Ovary (tissue), 3 donors: ENCODE results near the gene ACYP2.

Experiments
- CTCF ChIP-seq, 3 donors: fragments of 450-650 bp in 2 of 3; fragments of 200-600 bp in 1 of 3; IDR thresholded peaks; one replicate each; pipeline versions ENCODE4 v1.5.1 to v1.8.0; 2016 to 2022; ENCODE audit warnings: antibody characterized with exemption in 3 of 3, mild to moderate bottlenecking in 1 of 3
- POLR2A ChIP-seq: fragments of 450-650 bp; IDR thresholded peaks from one replicate; pipeline ENCODE4 v1.6.1; 2017; ENCODE audit warnings: antibody characterized with exemption, mild to moderate bottlenecking, moderate library complexity
- donor health status: DM: no; HTN: no; CAD: no.

DNA sequence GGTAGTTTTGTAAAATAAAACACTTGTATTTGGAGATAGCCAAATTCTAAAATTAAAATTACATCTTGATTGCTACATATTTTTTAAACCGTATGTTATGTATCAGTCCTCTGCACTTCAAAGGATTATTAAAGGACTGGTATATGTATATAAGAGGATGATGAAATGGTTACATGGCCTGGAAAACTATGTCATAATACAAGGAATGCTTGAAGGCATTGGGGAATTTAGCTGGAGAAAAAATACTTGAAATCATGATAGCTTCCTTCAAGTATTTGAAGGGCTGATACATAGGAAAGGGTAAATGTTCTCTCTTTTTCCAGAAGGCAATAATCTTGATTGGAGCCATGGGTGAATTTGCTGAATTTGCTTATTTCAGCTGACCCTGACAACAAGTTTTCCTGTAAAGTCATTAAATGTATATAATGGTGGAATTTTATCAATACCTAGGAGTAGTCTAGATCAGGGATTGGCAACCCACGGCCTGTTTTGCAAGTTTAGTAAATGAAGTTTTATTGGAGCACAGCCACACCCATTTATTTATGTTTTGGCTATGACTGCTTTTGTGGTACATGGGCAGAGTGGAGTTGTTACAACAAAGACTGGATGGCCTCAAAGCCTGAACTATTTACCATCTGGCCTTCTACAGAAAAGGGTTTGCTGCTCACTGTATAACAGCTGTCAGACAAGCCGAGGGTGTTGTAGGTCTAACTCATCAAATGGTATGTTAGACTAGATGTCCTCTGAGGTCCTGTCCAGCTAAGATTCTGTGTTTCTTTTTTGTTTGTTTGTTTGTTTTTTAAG lies 34.4 kb downstream of the ACYP2 start:
- TF ChIP-seq CTCF (IDR thresholded peaks at IDR 0.05) (no peak), POLR2A (no peak)
